ENCODE data around the gene GNPDA2.

The GNPDA2 gene

GRCh38 chr4:44684648-44685047 lies 41.7 kb downstream of the GNPDA2 start:
- DNase-seq (ENCODE audit: insufficient read length, low spot score) (no peak), FAIRE-seq (no peak)

DNA sequence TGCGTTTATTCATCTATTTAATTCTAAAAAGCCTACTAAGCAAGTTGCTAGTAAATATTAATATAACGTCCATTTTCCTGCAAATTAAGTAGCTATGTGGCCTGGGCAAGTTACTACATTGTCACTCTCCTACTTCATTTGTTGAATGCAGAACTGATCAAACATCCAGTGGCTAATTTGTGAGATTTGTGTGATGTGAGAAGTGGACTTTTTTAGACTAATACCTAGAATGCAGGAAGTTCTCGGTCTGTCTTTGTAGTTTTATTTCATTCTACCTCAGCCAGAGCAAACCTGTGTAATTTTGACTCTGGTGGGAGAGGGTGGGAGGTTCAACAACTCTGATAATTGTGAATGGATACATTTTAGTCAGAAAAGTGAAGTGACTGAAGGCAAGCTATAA lies 47.3 kb downstream of the GNPDA2 start:
- FAIRE-seq (no peak), DNase-seq (ENCODE audit: insufficient read length, low spot score) (no peak)

DNA sequence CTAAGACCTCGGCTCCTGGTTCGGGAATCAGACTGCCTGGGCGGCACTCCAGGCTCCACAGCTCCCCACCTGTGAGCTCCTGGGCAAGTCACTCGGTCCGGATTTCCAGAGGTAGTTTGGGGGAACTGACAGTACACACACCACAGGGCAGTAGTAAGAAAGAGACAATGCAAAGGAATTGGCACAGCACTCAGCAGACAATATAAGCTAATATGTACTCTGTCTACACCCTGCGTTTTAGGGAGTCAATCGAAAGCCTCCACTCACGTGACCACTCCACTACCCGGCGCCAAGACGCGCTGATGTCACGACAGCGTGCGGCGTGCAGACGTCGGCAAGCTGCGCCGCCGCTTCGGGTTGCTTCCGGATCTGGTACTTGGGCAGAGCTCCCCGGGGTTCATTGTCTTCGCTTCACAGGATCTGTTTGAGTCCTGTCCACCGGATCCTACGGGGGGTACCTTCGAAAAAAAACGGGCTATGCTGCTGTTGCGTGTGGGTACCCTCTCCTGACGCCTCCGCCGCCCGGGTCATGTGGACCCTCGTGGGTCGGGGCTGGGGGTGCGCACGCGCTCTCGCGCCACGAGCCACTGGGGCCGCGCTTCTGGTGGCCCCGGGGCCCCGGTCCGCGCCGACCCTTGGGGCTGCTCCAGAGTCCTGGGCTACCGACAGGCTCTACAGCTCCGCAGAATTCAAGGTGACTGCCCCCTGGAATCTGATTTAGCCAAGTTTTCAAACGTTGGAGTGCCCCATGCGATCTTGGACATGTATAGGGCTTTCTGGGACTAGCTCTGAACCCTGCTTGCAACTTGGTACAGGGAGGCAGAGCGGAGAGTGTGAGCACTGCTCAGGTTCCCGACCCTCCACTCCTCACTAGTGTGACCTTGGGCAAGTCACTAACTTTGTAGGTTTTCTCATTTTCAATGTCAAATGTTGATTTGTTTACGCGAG lies 48.0 kb downstream of the GNPDA2 start, which contains the start of gene GUF1:
Gene GUF1, plus strand, starts transcription at position 327 of the 948 bp plus-strand sequence. Its CDS starts 203 bp downstream, at position 530.
- DNase-seq (ENCODE audit: insufficient read length, low spot score) (peak; percentile 87), FAIRE-seq (peak; percentile 94)

DNA sequence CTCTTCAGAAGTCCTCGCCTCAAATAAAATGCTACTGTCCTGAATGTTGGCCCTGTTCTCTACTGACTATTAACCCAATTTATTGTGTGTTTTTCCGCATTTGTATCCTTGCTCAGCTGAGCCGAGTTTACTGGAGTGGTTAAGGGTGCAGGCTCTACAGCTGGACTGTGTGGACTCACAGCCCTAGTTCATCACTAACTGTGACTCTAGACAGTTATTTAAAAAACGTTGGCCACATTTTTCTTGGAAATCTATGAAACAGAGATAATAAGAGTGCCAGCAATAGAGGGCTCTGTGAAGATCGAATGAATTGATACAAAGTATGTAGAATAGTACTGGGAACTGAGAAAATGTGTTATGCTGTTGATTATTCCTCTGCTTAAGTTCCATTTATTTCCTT lies 51.0 kb downstream of the GNPDA2 start:
- FAIRE-seq (no peak), DNase-seq (ENCODE audit: insufficient read length, low spot score) (no peak)

GRCh38 chr4:44674471-44674870 lies 51.9 kb downstream of the GNPDA2 start:
- no peak for FAIRE-seq
- DNase-seq (ENCODE audit: insufficient read length, low spot score), result no peak

- FAIRE-seq (no peak), DNase-seq (ENCODE audit: insufficient read length, low spot score) (no peak)
Observed at GRCh38 chr4:44671636-44672035, 54.7 kb downstream of the GNPDA2 start.

DNA sequence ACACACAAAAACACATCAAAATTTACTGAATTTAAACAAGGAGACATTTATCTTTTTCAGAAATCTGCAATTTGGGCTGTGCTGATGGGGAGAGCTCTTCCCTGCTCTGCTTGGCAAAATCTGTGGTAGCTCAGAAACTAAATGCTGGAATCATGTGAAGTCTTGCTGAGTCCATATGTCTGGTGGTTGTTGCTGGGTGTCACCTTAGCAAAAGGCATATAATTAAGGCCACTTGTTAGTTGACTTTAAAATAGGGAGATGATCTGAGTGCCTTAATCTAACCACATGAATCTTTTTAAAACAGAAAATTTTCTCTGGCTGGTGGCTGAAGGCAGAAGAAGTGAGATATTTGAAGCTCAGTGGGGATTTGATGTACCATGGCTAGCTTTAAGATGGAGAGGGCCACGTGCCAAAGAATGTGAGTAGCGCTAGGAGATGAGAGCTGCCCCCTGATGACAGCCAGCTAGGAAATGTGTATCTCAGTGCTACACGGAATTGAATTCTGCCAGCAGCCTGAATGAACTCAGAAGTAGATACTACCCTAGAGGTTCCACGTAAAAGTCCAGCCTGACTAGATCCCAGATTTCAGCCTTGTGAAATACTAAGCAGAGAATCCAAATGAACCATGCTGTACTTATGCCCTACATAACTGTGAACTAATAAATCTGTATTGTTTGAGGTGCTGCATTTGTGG lies 55.7 kb downstream of the GNPDA2 start:
- no peak for DNase-seq (ENCODE audit: insufficient read length, low spot score)
- no peak for FAIRE-seq

DNA sequence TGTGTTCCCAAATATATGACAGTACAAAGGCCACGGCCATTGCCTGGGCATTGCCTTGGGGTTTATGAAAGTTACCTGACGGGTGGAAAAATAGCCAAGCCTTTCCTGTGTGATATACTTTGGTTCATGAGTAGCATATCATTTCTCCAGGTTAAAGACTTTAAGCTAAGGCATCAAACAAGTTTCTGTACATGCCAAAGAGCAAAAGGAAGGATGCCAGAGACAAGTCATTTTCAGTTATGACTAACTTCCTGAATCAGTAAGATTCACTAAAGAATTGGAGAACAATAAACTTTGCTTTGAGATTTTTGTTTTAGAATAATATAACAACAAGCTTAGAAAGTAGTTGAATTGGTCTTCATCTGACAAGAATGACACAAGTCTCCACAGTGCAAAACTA lies 57.8 kb downstream of the GNPDA2 start:
- no peak for DNase-seq (ENCODE audit: insufficient read length, low spot score)
- no peak for FAIRE-seq

DNA sequence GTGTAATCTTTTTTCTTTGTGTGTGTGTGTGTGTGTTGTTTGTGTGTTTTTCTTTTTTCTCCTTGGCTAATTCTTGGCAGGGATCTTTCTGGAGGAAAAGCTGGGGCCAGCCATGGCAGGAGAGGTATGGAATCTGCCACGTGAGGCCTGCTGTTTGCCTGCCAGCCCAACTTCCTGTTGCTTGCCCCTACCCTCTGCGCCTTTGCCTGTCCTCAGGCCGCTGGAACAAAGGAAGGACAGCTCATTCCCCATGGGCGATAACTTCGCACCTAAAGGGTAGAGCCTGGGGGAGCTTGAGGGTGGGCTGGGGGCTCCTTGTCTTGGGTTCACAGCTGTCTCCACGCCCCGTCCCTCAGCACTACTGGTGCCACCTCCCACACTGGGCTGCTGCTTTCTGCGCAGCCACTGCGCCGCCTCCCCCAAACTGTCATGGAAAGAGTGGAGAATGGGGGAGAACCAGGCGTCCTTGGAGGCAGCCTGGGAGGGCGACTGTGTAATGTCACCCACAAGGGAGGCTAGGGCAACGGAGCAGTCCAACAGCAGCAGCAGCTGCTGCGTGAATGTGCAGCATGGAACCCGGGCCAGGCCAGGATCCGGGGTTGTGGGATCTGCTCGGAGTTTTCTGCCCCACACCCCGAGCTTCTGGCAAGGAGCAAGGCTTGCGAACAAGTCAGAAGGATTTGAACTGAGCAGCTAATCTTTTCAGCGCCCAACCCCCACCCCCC lies 62.7 kb downstream of the GNPDA2 start:
- FAIRE-seq, result no peak
- DNase-seq (ENCODE audit: insufficient read length, low spot score), result no peak

- DNase-seq (ENCODE audit: insufficient read length, low spot score), result no peak
- FAIRE-seq, result no peak
Observed at GRCh38 chr4:44662623-44663005, 63.7 kb downstream of the GNPDA2 start.

- FAIRE-seq (no peak), DNase-seq (ENCODE audit: insufficient read length, low spot score) (no peak)
Observed at GRCh38 chr4:44661940-44662622, 64.3 kb downstream of the GNPDA2 start.

GRCh38 chr4:44660396-44660795 lies 66.0 kb downstream of the GNPDA2 start:
- no peak for FAIRE-seq
- DNase-seq (ENCODE audit: insufficient read length, low spot score), result no peak

GRCh38 chr4:44652002-44652401 lies 74.4 kb downstream of the GNPDA2 start:
- FAIRE-seq, result no peak

More at GRCh38 chr4:44652002-44652401, 74.4 kb downstream of the GNPDA2 start:
- DNase-seq (ENCODE audit: insufficient read length, low spot score), result no peak
